ENCODE data around the gene PROZ.

Gene PROZ

GRCh38 chr13:113209336-113209758 is 50.9 kb downstream of the PROZ start, which contains the start of gene CUL4A:
CUL4A (plus strand) TSS chr13:113209613; CDS start chr13:113209628, 15 bp downstream.
- peak; percentile 77 for DNase-seq

- DNase-seq: peak; percentile 82
These were observed 51.4 kb downstream of the PROZ start for GRCh38 chr13:113209759-113210421.

- DNase-seq: no peak
These were observed 52.4 kb downstream of the PROZ start for GRCh38 chr13:113210833-113211232.

GRCh38 chr13:113211774-113212173 is 53.3 kb downstream of the PROZ start:
- peak; percentile 10 for DNase-seq

GRCh38 chr13:113216254-113217048 is 58.0 kb downstream of the PROZ start:
- DNase-seq: no peak

GRCh38 chr13:113218586-113218985 is 60.1 kb downstream of the PROZ start:
- no peak for DNase-seq

GRCh38 chr13:113219256-113219940 is 61.0 kb downstream of the PROZ start:
- DNase-seq: no peak

GRCh38 chr13:113220141-113220598 is 61.7 kb downstream of the PROZ start:
- no peak for DNase-seq

- DNase-seq: peak; percentile 17
These were observed 62.4 kb downstream of the PROZ start for GRCh38 chr13:113220877-113221276.

All from CD4-positive, alpha-beta T cell treated with Interleukin-21 for 1 hour (primary cell).